Right renal pelvis (tissue), 4 donors: ENCODE measurements around the gene FEV. TPM values are rescaled to one million over a fixed set of nuclear protein-coding genes. Genes with fewer than 3 reads are reported as not detected.
A peak's percentile ranks its signal among the peaks of the same experiment; 100 is the strongest.

ENCODE experiments used
- DNase-seq, 4 donors: peaks; one replicate each; pipeline ENCODE4 v3.0.0-alpha.2; 2013; ENCODE audit warnings: low read depth in 4 of 4, low spot score in 3 of 4, missing footprints in 1 of 4
- polyA plus RNA-seq, 4 donors: library from polyadenylated mRNA; unstranded; fragments of 120-200 nt; gene quantifications; one replicate each; pipeline ENCODE4 v1.2.1, GENCODE V29; 2013; ENCODE audit not compliant: insufficient read length in 4 of 4

The FEV gene
- polyA plus RNA-seq = under 1 TPM in 3 of 4 donors, not detected in 1; 0.08 to 0.10 (median 0.08) TPM

- DNase-seq = no peak
Measured at GRCh38 chr2:218985021-218985324, at the start of gene FEV. FEV (minus strand) TSS chr2:218985184; CDS start chr2:218985075, 109 bp downstream.

DNA sequence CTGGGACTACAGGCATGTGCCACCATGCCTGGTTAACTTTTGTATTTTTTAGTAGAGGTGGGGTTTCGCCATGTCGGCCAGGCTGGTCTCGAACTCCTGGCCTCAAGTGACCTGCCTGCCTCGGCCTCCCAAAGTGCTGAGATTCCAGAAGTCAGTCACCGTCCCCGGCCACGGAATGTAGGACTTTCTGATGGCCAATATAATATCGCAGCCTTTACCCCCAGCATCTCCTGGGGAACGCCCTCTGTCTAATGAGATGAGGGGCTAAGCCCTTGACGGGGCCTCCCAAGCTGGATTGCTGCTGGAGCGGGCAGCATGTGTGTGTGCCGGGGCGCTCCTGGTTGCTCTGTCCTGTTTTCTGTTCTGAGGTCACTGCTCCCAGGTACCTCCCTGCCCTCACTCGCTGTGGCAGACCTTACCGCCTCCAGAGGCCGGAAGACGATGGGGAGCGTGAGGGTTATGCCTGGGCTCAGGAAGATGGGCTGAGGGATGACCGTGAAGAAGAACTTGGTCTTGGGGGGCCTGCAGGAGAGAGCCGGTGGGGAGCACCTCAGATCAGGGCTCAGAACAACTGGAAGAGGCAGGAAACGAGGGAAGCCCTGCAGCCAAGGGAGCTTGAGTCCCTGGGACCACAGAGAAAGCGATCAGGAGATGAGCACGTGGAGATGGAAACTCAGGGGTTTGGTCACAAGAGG is 47.2 kb upstream of the FEV start:
- DNase-seq = no peak

DNA sequence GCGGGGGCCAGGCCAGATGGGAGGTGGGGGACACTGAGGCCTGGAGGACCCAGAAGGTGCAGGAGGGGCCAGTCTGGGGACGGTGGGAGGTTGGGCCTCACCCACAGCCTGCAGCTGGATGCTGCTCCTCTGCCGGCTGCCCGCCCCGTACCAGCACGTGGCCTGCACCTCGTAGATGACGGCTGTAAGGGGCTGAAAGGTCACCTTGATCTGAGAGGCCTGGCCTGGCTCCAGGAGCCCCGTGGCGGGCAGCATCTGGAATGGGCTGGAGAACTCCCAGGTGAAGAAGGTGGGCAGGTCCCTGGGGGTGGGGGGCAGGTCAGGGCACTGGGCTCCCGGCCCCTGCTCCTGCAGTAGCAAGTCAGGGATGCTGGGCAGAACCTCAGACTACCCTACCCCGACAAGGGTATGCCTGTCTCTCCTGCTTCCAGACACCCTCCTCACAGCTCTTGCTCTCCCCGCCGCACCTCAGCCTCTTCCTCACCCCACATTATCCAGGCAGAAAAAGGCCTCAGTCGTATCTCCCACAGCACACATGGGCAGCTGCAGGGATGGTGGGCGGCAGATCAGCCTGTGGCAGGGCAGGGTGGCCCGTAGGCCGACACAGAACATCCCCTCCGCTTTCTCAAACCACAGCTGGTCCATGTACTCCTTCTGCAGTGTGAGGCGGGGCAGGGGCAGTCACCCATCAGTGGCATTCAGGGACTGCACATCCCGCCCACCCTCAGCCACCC is 46.2 kb upstream of the FEV start:
- no peak for DNase-seq

DNA sequence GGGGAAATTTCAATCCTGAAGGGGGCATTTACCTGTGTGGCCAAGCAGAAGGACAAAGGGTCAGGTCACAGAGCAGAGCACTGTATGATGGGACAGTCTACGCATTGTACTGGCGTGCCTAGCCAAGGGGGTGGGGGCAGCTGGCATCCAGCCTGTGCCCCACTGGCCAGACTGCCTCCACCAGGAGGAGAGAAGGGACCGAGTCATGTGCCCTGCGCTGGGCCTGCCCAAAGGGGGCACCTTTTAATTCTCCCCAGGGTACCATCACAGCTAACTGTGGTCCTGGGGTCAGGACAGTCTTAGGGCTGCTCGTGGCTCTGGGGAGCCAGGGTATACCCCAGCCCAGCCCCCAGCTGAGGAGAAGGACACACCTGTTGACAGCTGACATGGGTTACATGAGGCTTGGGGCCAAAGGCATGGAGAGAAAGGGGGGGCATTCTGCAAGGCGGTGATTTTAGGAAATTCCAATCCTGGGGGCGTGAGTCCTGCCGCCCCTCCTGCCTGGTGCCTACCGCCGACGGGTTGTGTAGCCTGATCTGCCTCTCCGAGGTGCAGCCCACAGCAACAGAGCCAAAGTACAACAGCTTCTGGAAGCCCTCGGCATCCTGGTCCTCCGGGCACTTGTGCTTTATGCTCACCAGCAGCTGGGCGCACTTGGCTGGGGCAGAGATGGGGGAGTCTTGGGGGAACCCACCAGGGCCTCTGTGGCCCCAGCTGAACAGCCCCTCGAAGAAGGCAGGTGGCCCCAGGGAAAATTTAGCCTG is 45.4 kb upstream of the FEV start:
- DNase-seq = no peak

DNA sequence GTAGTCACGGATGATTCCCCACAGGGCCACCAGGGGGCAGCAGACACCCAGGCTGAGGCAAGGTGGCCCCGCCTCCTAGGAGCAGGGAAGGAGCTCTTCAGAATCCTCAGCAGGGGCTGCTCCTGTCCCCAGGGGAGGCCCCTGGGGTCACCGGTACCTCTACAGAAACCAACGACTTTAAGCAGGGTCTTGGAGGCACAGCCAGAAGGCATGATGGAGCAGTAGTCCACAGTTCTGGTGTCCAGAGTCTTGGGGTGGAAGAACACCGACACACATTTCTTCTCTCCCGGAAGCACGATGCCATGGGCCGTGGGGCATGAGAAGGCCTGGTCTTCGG is 44.8 kb upstream of the FEV start:
- peak; percentile 45 to 61 (median 58) for DNase-seq

DNA sequence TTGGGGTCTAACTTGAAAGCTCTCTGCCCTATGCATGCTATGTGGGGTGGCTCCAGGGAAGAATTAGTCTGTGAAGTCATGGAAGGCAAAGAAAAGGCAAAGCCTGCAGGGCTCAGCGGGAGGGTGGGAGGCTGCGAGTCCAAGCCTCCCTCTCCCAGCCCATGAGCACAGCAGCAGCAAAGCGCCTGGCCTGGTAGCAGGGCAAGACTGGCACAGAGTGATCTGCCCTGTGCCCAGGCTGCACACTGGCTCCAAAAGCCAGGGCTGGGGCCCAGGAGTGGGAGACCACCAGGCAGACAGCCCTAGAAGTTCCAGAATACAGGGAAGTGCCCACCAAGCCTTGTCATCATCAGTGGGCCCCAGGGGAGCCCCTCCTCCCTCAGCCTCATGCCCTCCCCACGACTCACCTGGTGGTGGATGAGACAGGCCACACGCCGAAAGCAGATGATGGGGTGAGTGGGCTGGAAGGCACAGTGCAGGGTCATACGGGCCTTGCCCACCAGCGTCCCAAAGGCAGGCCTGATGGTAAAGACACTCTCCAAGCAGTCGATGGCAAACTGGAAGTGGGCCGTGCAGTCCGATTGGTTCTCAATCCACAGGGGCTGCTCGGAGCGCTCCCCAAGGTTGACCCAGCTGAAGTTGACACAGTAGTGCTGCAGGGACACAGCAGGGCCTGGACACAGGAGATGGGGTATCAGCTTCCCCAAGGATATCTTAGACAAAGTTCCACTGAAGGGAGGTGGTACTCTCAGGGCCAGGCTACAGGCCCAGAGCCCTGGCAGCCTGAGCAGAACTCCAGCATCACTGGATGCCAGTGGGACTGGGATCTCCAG is 44.2 kb upstream of the FEV start:
- DNase-seq = no peak

DNA sequence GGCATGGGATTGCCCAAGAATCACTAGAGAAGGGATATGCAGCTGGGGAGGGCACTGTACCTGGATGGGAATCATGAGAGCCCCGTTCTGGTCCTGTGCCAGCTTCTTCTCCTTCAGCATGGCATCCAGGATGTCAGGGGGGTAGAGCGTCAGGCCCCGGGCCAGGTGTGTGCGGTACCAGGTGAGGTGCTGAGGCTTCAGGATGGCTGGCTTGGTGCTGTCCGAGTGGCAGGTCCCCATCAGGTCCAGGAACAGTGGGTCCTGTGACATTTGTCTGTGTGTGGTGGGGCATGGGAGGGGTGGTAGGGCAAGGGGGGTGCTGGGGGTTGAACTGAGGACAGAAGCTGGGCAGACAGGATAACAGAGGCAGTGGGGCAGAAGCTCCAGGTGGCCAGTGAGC is 43.2 kb upstream of the FEV start:
- no peak for DNase-seq

DNA sequence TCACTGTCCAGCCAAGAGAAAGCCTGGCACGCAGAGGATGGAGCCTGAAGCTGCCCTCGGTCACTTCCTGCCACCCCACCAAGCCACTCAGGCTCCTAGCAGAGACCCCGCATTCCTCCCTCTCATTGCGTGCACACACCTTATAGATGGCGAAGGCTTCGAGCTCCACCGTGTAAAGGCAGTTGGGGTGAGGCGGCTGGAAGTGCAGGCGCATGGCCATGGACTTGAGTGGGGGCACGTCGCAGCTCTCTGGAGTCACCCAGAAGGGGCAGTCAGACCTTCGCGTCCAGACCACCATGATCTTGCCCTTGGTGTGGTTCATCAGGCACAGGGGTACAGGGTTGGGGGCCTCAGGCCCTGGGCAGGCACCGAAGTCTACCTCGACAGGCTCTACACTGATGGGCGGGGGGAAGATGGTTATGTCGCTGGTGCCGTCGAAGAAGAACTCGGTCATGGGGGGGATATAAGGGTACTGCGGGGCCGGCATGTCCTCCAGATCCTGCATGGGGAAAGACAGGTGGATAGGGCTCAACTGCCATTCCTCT is 42.6 kb upstream of the FEV start:
- DNase-seq = no peak

DNA sequence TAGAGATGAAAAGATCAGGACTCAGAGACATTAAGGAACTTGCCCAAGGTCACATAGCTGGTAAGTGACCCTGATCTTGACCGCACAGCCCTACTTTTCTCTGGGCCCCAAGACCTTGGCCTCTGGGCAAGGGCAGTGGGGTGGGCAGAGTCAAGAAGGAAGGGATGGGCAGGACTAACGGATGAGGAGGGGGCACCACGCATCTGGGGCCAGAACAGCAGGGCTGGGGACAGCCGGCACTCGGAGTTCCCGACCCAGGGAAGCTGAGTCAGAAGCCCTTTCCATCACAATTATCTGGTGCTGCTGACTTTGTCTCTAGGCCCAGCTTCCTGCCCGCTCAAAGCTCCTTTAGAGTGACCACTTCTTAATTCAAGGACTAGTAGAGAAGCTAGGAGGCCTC is 42.0 kb upstream of the FEV start:
- no peak for DNase-seq

- DNase-seq = no peak
Measured at GRCh38 chr2:219025637-219026585, 40.9 kb upstream of the FEV start.

GRCh38 chr2:219024059-219024458 is 39.1 kb upstream of the FEV start:
- no peak for DNase-seq

DNA sequence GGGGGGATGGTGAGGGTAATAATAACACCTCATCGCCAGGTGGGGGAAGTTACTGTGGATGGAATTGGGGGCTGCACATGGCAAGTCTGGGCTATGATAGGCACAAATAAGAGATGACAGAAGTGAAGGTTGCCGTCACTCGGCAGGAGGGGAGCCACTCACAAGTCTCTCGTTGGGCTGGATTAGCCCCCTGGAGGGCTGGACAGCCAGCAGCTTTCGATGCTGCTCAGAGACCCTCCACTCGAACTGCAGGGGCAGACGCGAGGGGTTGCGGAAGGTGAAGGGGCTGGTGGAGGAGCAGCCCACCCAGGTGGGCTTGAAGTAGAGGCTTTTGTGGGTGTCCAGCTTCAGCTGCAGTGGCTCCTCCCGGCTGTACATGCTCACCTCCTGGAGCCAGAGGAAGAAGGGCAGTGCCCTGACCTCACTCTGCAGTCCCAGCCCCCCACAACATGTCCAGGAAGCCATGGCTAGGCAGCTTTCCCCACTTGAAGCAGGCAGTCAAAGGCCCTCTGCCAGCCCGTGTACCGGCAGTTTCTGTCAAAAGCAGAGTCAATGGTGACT is 38.1 kb upstream of the FEV start:
- no peak for DNase-seq

- DNase-seq = no peak
Measured at GRCh38 chr2:219022616-219023015, 37.6 kb upstream of the FEV start.

GRCh38 chr2:219022041-219022440 is 37.1 kb upstream of the FEV start:
- DNase-seq = no peak

DNA sequence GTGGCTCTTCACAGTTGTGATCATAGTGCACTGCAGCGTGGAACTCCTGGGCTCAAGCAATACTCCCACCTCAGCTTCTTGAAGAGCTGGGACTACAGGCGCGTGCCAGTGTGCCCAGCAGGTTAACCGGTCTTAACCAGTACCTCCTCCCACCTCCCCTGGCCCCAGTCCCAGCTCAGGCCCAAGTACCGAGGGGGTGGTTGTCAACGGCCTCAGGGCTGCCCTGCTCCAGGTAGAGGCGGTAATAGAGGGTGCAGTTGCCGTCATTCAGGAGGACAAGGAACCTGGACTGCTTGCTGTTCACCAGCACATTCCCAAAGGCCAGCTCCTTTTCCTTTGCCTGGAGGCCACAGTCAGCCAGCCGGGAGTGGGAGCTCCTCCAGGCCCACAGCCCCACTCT is 36.6 kb upstream of the FEV start:
- DNase-seq = no peak

DNA sequence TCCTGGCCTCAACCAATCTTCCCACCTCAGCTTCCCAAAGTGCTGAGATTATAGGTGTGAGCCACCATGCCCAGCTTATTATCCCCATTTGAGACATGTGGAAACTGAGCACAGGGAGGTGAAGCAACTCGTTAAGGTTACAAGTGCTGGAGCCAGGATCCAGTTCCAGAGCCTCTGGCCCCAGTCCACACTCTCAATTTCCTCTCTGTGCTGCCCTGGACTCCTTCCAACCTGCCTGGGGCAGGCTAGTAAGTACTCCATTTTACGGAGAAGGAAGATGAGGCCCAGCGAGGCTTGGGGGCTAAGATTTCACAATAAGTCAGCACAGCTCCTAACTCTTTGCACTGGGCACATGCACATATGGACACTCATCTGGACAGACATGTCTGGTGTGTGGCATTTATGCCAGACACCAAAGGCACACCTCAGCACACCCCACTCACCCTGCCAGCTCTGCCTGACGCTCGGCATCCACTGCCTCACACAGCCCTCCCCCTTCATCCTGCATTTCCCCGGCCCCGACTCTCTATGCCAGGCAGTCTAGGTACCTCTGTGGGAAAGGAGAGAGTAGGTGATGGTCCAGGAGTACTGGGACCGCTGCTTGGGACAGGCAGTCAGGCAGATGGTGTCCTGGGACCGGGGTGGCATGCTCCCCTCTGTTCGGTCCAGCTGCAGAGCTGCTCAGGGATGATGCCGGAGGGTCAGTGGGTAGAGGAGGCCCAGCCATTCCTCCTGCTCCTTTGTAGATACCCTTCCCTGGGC is 35.8 kb upstream of the FEV start:
- DNase-seq = no peak

- no peak for DNase-seq
Measured at GRCh38 chr2:219019436-219019835, 34.5 kb upstream of the FEV start.

- no peak for DNase-seq
Measured at GRCh38 chr2:219018726-219019125, 33.7 kb upstream of the FEV start.
